COLO668 (cell line): ENCODE data around the gene CLCN6.
A peak's percentile ranks its signal among the peaks of the same experiment; 100 is the strongest.
"Not testable (repeated sequence)": the region's sequence is repeated elsewhere in the genome, so short reads cannot be mapped to it uniquely, and the experiment has no call there.

Source experiments
- DNase-seq: peaks from one replicate; lab custom pipeline; 2025; ENCODE audit not compliant: unreplicated experiment; lab: John Stamatoyannopoulos, UW

The CLCN6 gene

GRCh38 chr1:11794446-11795237 is 11.3 kb upstream of the CLCN6 start:
- no peak for DNase-seq

- no peak for DNase-seq
Observed at GRCh38 chr1:11795238-11795890, 10.6 kb upstream of the CLCN6 start.

- DNase-seq = no peak
Observed at GRCh38 chr1:11796036-11796828, 9.8 kb upstream of the CLCN6 start.

GRCh38 chr1:11797525-11798216 is 8.3 kb upstream of the CLCN6 start:
- no peak for DNase-seq

GRCh38 chr1:11799099-11799498 is 6.9 kb upstream of the CLCN6 start:
- DNase-seq = no peak

- DNase-seq = no peak
Observed at GRCh38 chr1:11799896-11800295, 6.1 kb upstream of the CLCN6 start.

- no peak for DNase-seq
Observed at GRCh38 chr1:11800391-11800755, 5.6 kb upstream of the CLCN6 start.

GRCh38 chr1:11800756-11801433 is 5.1 kb upstream of the CLCN6 start:
- no peak for DNase-seq

- DNase-seq = no peak
Observed at GRCh38 chr1:11802616-11802972, 3.4 kb upstream of the CLCN6 start.

GRCh38 chr1:11802973-11803885 is 2.8 kb upstream of the CLCN6 start:
- DNase-seq = peak; percentile 30

GRCh38 chr1:11803924-11804665 is 1.9 kb upstream of the CLCN6 start:
- not testable (repeated sequence) for DNase-seq

GRCh38 chr1:11804666-11805421 is 1.1 kb upstream of the CLCN6 start:
- peak; percentile 53 for DNase-seq

GRCh38 chr1:11806307-11806936 is 431 bp downstream of the CLCN6 start:
- DNase-seq = peak; percentile 93

GRCh38 chr1:11807133-11807532 is 1.1 kb downstream of the CLCN6 start:
- DNase-seq = no peak

GRCh38 chr1:11813021-11813420 is 7.0 kb downstream of the CLCN6 start:
- no peak for DNase-seq

- no peak for DNase-seq
Observed at GRCh38 chr1:11817192-11817591, 11.2 kb downstream of the CLCN6 start.

- DNase-seq = no peak
Observed at GRCh38 chr1:11822091-11822490, 16.1 kb downstream of the CLCN6 start.
